ENCODE data around the gene RYR2. TPM values are rescaled to one million over a fixed set of nuclear protein-coding genes. Genes with fewer than 3 reads are reported as not detected.
"Not testable (repeated sequence)": the region's sequence is repeated elsewhere in the genome, so short reads cannot be mapped to it uniquely, and the experiment has no call there.

The RYR2 gene
- total RNA-seq, 1 donor from 2014 or later, result 0.90 TPM

GRCh38 chr1:237841485-237841884 lies 799.5 kb downstream of the RYR2 start:
- Mint-ChIP-seq H3K9me3 (peaks cover 5% of the 10 kb centered on the region), H3K27ac (no peak overlapping the region), H3K27me3 (ENCODE audit: insufficient read depth, low read depth) (peaks cover 4% of the 10 kb centered on the region), H3K36me3 (no peaks in the 10 kb centered on the region), H3K4me1 (no peaks in the 10 kb centered on the region), H3K4me3 (no peak overlapping the region)
- Histone ChIP-seq H3K79me2 (ENCODE audit: low read depth) (no peaks in the 10 kb centered on the region), H3K4me1 (no peaks in the 10 kb centered on the region), H3F3A (ENCODE audit: low read depth) (no peaks in the 10 kb centered on the region), H4K20me1 (ENCODE audit: low read depth) (no peaks in the 10 kb centered on the region), H3K4me3 (no peak overlapping the region), H3K9ac (no peak overlapping the region), H3K36me3 (no peaks in the 10 kb centered on the region), H3K27me3 (no peaks in the 10 kb centered on the region), H3K4me2 (no peak overlapping the region), H2AFZ (replicated peaks) (no peak overlapping the region), H3K27ac (no peak overlapping the region), H3K9me3 (ENCODE audit: low read depth) (no peaks in the 10 kb centered on the region)
- TF ChIP-seq EZH2 (IDR thresholded peaks at IDR 0.05), result no peak
- no peak for TF ChIP-seq CTCF (IDR thresholded peaks at IDR 0.05)
- no peak for TF ChIP-seq EZH2phosphoT487 (IDR thresholded peaks at IDR 0.05)
- no peak for DNase-seq (ENCODE audit: low spot score)

- H3K4me1 ChIP-seq; DNase-seq (ENCODE audit: low spot score); H3K4me3 Mint-ChIP-seq; H3K9me3 Mint-ChIP-seq; H3K27me3 ChIP-seq; H4K20me1 ChIP-seq (ENCODE audit: low read depth); H2AFZ ChIP-seq (replicated peaks); H3K36me3 ChIP-seq; H3K4me3 ChIP-seq; H3K4me1 Mint-ChIP-seq; H3K27ac ChIP-seq; H3K27me3 Mint-ChIP-seq (ENCODE audit: insufficient read depth, low read depth); H3K27ac Mint-ChIP-seq; H3F3A ChIP-seq (ENCODE audit: low read depth); H3K9ac ChIP-seq; H3K79me2 ChIP-seq (ENCODE audit: low read depth); H3K36me3 Mint-ChIP-seq; H3K9me3 ChIP-seq (ENCODE audit: low read depth); H3K4me2 ChIP-seq: not testable (repeated sequence)
These were observed 801.5 kb downstream of the RYR2 start for GRCh38 chr1:237843516-237843915.

- Histone ChIP-seq H3F3A (ENCODE audit: low read depth) (no peaks in the 10 kb centered on the region), H2AFZ (replicated peaks) (no peak overlapping the region), H3K9me3 (ENCODE audit: low read depth) (no peaks in the 10 kb centered on the region), H3K4me3 (no peak overlapping the region), H3K79me2 (ENCODE audit: low read depth) (no peaks in the 10 kb centered on the region), H3K4me2 (no peak overlapping the region), H3K27ac (no peak overlapping the region), H3K36me3 (no peaks in the 10 kb centered on the region), H4K20me1 (ENCODE audit: low read depth) (no peaks in the 10 kb centered on the region), H3K27me3 (no peaks in the 10 kb centered on the region), H3K9ac (no peak overlapping the region), H3K4me1 (no peaks in the 10 kb centered on the region)
- Mint-ChIP-seq H3K9me3 (peaks cover 3% of the 10 kb centered on the region), H3K27me3 (ENCODE audit: insufficient read depth, low read depth) (no peaks in the 10 kb centered on the region), H3K4me3 (no peak overlapping the region), H3K36me3 (no peaks in the 10 kb centered on the region), H3K27ac (no peak overlapping the region), H3K4me1 (no peaks in the 10 kb centered on the region)
- TF ChIP-seq CTCF (IDR thresholded peaks at IDR 0.05) (peak; percentile 97), EZH2 (IDR thresholded peaks at IDR 0.05) (no peak)
- DNase-seq (ENCODE audit: low spot score), result peak; percentile 85
These were observed 809.3 kb downstream of the RYR2 start for GRCh38 chr1:237851210-237851845.

GRCh38 chr1:237852342-237852741 lies 810.4 kb downstream of the RYR2 start:
- Mint-ChIP-seq H3K36me3 (no peaks in the 10 kb centered on the region), H3K27me3 (ENCODE audit: insufficient read depth, low read depth) (no peaks in the 10 kb centered on the region), H3K4me1 (no peaks in the 10 kb centered on the region), H3K9me3 (no peaks in the 10 kb centered on the region), H3K4me3 (no peak overlapping the region), H3K27ac (no peak overlapping the region)
- no peaks in the 10 kb centered on the region for H3K27me3 ChIP-seq
- no peak overlapping the region for H3K27ac ChIP-seq
- no peaks in the 10 kb centered on the region for H3F3A ChIP-seq (ENCODE audit: low read depth)
- H3K79me2 ChIP-seq (ENCODE audit: low read depth), result no peaks in the 10 kb centered on the region
- no peaks in the 10 kb centered on the region for H4K20me1 ChIP-seq (ENCODE audit: low read depth)
- TF ChIP-seq EZH2phosphoT487 (IDR thresholded peaks at IDR 0.05), result no peak
- TF ChIP-seq CTCF (IDR thresholded peaks at IDR 0.05), result no peak
- no peak overlapping the region for H3K4me3 ChIP-seq
- H3K4me1 ChIP-seq, result no peaks in the 10 kb centered on the region
- no peak overlapping the region for H3K9ac ChIP-seq
- no peak overlapping the region for H3K4me2 ChIP-seq
- H2AFZ ChIP-seq (replicated peaks), result no peak overlapping the region
- no peak for DNase-seq (ENCODE audit: low spot score)
- no peaks in the 10 kb centered on the region for H3K9me3 ChIP-seq (ENCODE audit: low read depth)
- H3K36me3 ChIP-seq, result no peaks in the 10 kb centered on the region
